ENCODE measurements around the gene A1BG.

The A1BG gene

GRCh38 chr19:58307736-58308135 lies 45.6 kb downstream of the A1BG start:
- no peak overlapping the region for H3K27ac ChIP-seq
- TF ChIP-seq ZFX (IDR thresholded peaks at IDR 0.05), result no peak
- TF ChIP-seq CTCF (conservative IDR thresholded peaks at IDR 0.05), result no peak

GRCh38 chr19:58305932-58306323 lies 47.4 kb downstream of the A1BG start:
- no peak for TF ChIP-seq ZFX (IDR thresholded peaks at IDR 0.05)
- no peak for TF ChIP-seq CTCF (conservative IDR thresholded peaks at IDR 0.05)
- peak overlapping the region; percentile 93 for H3K27ac ChIP-seq

GRCh38 chr19:58305065-58305931 lies 48.0 kb downstream of the A1BG start, which contains the start of gene ERVK3-1:
ERVK3-1 (plus strand) TSS chr19:58305377; CDS start chr19:58312169, 6,792 bp downstream.
- peak within 1 kb of the TSS; percentile 93 for H3K27ac ChIP-seq
- TF ChIP-seq CTCF (conservative IDR thresholded peaks at IDR 0.05), result no peak

GRCh38 chr19:58304748-58305064 lies 48.6 kb downstream of the A1BG start:
- TF ChIP-seq ZFX (IDR thresholded peaks at IDR 0.05) (no peak), CTCF (conservative IDR thresholded peaks at IDR 0.05) (no peak)
- H3K27ac ChIP-seq, result peak overlapping the region; percentile 93

GRCh38 chr19:58304255-58304654 lies 49.0 kb downstream of the A1BG start:
- TF ChIP-seq ZFX (IDR thresholded peaks at IDR 0.05) (no peak), CTCF (conservative IDR thresholded peaks at IDR 0.05) (no peak)
- no peak overlapping the region for H3K27ac ChIP-seq

DNA sequence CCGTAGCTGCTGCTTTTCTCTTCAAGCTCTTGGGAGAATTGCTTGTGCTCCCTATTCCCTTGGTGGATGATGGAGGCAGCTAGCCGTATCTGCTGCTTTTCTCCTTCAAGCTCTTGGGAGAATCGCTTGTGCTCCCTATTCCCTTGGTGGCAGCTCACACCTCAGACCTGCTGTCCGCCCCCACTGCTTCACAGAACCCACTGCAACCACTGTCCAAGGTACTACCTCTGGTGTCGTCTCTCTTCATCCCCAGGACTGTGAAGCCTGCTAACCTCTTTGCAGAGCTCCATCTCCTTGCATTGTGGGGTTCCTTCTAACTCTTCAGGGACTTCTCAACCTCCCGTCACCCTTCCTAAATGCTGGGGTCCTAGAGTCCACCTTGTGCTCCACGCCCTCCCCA lies 52.7 kb downstream of the A1BG start:
- TF ChIP-seq CTCF (conservative IDR thresholded peaks at IDR 0.05) (no peak), ZFX (IDR thresholded peaks at IDR 0.05) (no peak)
- no peak overlapping the region for H3K27ac ChIP-seq

GRCh38 chr19:58296104-58296503 lies 57.2 kb downstream of the A1BG start:
- H3K27ac ChIP-seq, result no peak overlapping the region
- no peak for TF ChIP-seq CTCF (conservative IDR thresholded peaks at IDR 0.05)
- TF ChIP-seq ZFX (IDR thresholded peaks at IDR 0.05), result no peak
